Gastroesophageal sphincter (tissue), 3 donors: Measurements from ENCODE around the gene ZNF692.

Source experiments
- CTCF ChIP-seq, 4 experiments: fragments of 200-600 bp in 2 of 4; fragments of 450-650 bp in 2 of 4; sonication (generic) in 1 of 4; IDR thresholded peaks; one replicate each; pipeline ENCODE4 v1.5.1; 2017 to 2019; ENCODE audit warnings: antibody characterized with exemption in 4 of 4, mild to moderate bottlenecking in 2 of 4, moderate library complexity in 2 of 4
- EP300 ChIP-seq: sonication (generic); formaldehyde crosslinking; IDR thresholded peaks from one replicate; pipeline ENCODE4 v1.6.1; 2017; ENCODE audit warnings: antibody characterized with exemption, mild to moderate bottlenecking
- POLR2A ChIP-seq, 2 donors: fragments of 450-650 bp; IDR thresholded peaks; one replicate each; pipeline ENCODE4 v1.6.1; 2017; ENCODE audit warnings: antibody characterized with exemption in 2 of 2, mild to moderate bottlenecking in 2 of 2, moderate library complexity in 1 of 2
- POLR2AphosphoS5 ChIP-seq: sonication (generic); formaldehyde crosslinking; IDR thresholded peaks from one replicate; pipeline ENCODE4 v1.6.1; 2017; ENCODE audit warnings: antibody characterized with exemption

GRCh38 chr1:248858096-248858890, 592 bp downstream of the ZNF692 start:
- TF ChIP-seq CTCF (IDR thresholded peaks at IDR 0.05) (peak in 3 of 4 experiments; percentile 41 to 54 (median 49)), POLR2A (IDR thresholded peaks at IDR 0.05) (no peak), EP300 (no peak), POLR2AphosphoS5 (peak; percentile 43)
